ENCODE measurements around the gene SRPK3. TPM values are rescaled to one million over a fixed set of nuclear protein-coding genes. Genes with fewer than 3 reads are reported as not detected.
"Not testable (repeated sequence)": the region's sequence is repeated elsewhere in the genome, so short reads cannot be mapped to it uniquely, and the experiment has no call there.

Gene SRPK3
- total RNA-seq, 1 donor: 0.36 TPM

DNA sequence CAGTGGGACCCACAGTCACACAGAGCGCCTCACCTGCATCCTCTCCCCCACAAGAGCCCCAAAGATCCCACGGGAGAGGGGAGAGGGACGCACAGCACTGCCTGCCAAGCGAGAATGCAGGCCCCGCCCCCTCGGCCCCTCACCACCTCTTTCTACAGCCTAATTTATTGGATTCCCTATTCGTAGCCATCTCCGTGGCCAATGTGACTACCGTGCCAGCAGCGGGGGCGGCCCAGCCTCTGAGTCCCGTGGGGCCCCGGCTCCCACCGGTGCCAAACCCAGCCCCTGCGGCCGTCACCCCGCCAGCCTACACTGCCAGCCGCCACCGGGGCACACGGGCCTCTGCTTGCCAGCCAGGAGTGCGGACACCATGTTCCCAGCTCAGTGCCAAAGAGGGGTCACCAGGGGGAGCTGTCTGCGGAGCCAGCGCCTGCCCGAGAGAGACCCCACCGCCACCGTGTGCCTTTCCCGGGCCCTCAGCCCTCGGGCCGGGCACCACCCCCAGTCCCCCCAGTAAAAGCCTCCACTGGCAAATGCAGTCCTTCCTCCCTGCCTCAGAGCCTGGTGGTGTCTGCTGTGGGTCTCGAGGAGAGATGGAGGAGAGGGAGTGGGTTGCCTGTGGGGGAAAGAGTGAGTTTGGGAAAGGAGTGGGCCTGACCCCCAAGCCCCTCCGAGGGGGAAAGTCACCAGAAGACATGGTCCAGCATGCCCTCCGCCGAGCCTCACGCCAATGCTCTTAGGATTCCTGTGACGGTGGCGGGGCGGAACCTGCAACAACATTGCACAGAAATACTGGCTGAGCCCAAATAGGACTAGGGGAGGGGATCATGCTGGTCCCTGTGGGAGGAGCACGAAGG, 36.4 kb upstream of the SRPK3 start:
- H4K20me1 ChIP-seq (ENCODE audit: insufficient read depth, low read length): no peaks in the 10 kb centered on the region
- TF ChIP-seq CTCF (IDR thresholded peaks at IDR 0.05; ENCODE audit: extremely low read depth, low read depth, low read length): no peak
- no peak overlapping the region for H3K27ac ChIP-seq (ENCODE audit: low read depth, low read length)
- H3K4me2 ChIP-seq (ENCODE audit: insufficient read depth, low read length): peak overlapping the region; percentile 58
- H3K4me1 ChIP-seq (ENCODE audit: insufficient read depth, low read length): no peaks in the 10 kb centered on the region
- H3K36me3 ChIP-seq (ENCODE audit: insufficient read depth, low read length): no peaks in the 10 kb centered on the region
- peak; percentile 45 for DNase-seq (ENCODE audit: insufficient read length, low spot score, missing footprints)
- H3K9me3 ChIP-seq (ENCODE audit: low read depth, low read length): no peaks in the 10 kb centered on the region
- peak overlapping the region; percentile 19 for H3K4me3 ChIP-seq (ENCODE audit: insufficient read depth, low read length)
- no peaks in the 10 kb centered on the region for H3K79me2 ChIP-seq (ENCODE audit: insufficient read depth, low read length)
- H2AFZ ChIP-seq (ENCODE audit: low read length): no peak overlapping the region
- H3K27me3 ChIP-seq (ENCODE audit: insufficient read depth, low read length): no peaks in the 10 kb centered on the region

DNA sequence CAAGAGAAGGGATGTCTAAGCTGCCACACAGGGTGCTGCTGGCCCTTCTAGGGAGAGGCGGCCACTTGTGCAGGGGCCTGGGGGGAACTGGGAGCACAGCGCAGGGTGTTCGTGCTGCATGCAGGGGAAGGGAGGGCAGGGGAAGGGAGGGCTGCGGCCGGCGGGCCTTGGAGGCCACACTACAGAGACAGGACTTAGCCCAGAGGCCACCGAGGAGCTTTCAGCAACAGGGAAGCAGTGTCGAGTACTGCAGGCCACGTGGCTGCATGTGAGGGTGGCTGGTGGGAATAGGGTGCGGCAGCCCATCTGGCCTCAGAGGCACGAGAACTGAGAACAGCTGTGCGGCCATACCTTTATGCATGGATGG, 35.8 kb upstream of the SRPK3 start:
- H3K4me1 ChIP-seq (ENCODE audit: insufficient read depth, low read length); H3K4me2 ChIP-seq (ENCODE audit: insufficient read depth, low read length); H3K36me3 ChIP-seq (ENCODE audit: insufficient read depth, low read length); H2AFZ ChIP-seq (ENCODE audit: low read length); H4K20me1 ChIP-seq (ENCODE audit: insufficient read depth, low read length); H3K4me3 ChIP-seq (ENCODE audit: insufficient read depth, low read length); H3K27ac ChIP-seq (ENCODE audit: low read depth, low read length); H3K9me3 ChIP-seq (ENCODE audit: low read depth, low read length); H3K27me3 ChIP-seq (ENCODE audit: insufficient read depth, low read length); DNase-seq (ENCODE audit: insufficient read length, low spot score, missing footprints); H3K79me2 ChIP-seq (ENCODE audit: insufficient read depth, low read length): not testable (repeated sequence)

- no peak for DNase-seq (ENCODE audit: insufficient read length, low spot score, missing footprints)
- Histone ChIP-seq H3K27ac (ENCODE audit: low read depth, low read length) (no peak overlapping the region), H3K36me3 (ENCODE audit: insufficient read depth, low read length) (no peaks in the 10 kb centered on the region), H3K4me2 (ENCODE audit: insufficient read depth, low read length) (no peak overlapping the region), H3K4me3 (ENCODE audit: insufficient read depth, low read length) (no peak overlapping the region), H3K79me2 (ENCODE audit: insufficient read depth, low read length) (no peaks in the 10 kb centered on the region), H3K9me3 (ENCODE audit: low read depth, low read length) (no peaks in the 10 kb centered on the region), H4K20me1 (ENCODE audit: insufficient read depth, low read length) (no peaks in the 10 kb centered on the region), H3K4me1 (ENCODE audit: insufficient read depth, low read length) (no peaks in the 10 kb centered on the region), H3K27me3 (ENCODE audit: insufficient read depth, low read length) (peaks cover 6% of the 10 kb centered on the region), H2AFZ (ENCODE audit: low read length) (no peak overlapping the region)
- TF ChIP-seq CTCF (IDR thresholded peaks at IDR 0.05; ENCODE audit: extremely low read depth, low read depth, low read length): no peak
Observed at GRCh38 chrX:153746359-153746758, 34.5 kb upstream of the SRPK3 start.

DNA sequence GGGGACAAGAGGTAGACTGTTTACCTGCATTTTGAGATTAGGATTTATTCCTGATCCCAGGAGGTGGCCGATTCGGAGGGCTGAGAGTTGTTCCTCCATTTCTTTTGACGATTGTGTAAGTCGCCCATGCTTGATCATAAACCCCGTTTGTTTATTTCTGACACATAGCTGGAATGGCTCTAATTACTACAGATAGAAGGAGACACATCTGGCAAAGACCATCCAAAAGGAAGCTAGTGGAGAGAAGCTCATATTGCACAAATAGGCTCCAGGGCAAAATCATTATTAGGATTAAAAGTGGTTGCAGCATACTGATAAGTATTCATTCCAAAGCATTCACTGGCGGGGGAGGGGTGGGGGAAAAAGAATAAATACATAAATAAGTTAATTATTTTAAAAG, 33.9 kb upstream of the SRPK3 start:
- H3K27ac ChIP-seq (ENCODE audit: low read depth, low read length); H3K4me2 ChIP-seq (ENCODE audit: insufficient read depth, low read length); DNase-seq (ENCODE audit: insufficient read length, low spot score, missing footprints); H3K4me3 ChIP-seq (ENCODE audit: insufficient read depth, low read length); H2AFZ ChIP-seq (ENCODE audit: low read length); H3K27me3 ChIP-seq (ENCODE audit: insufficient read depth, low read length); H4K20me1 ChIP-seq (ENCODE audit: insufficient read depth, low read length); H3K79me2 ChIP-seq (ENCODE audit: insufficient read depth, low read length); H3K36me3 ChIP-seq (ENCODE audit: insufficient read depth, low read length); H3K9me3 ChIP-seq (ENCODE audit: low read depth, low read length); H3K4me1 ChIP-seq (ENCODE audit: insufficient read depth, low read length): not testable (repeated sequence)

GRCh38 chrX:153749017-153749416, 31.8 kb upstream of the SRPK3 start:
- not testable (repeated sequence) for H3K4me1 ChIP-seq (ENCODE audit: insufficient read depth, low read length); H4K20me1 ChIP-seq (ENCODE audit: insufficient read depth, low read length); H3K4me2 ChIP-seq (ENCODE audit: insufficient read depth, low read length); H3K36me3 ChIP-seq (ENCODE audit: insufficient read depth, low read length); H2AFZ ChIP-seq (ENCODE audit: low read length); H3K27ac ChIP-seq (ENCODE audit: low read depth, low read length); H3K27me3 ChIP-seq (ENCODE audit: insufficient read depth, low read length); DNase-seq (ENCODE audit: insufficient read length, low spot score, missing footprints); H3K4me3 ChIP-seq (ENCODE audit: insufficient read depth, low read length); H3K79me2 ChIP-seq (ENCODE audit: insufficient read depth, low read length); H3K9me3 ChIP-seq (ENCODE audit: low read depth, low read length)

Measured in osteoblast (primary cell).